Measurements from ENCODE around the gene DCAF7.

Gene DCAF7

DNA sequence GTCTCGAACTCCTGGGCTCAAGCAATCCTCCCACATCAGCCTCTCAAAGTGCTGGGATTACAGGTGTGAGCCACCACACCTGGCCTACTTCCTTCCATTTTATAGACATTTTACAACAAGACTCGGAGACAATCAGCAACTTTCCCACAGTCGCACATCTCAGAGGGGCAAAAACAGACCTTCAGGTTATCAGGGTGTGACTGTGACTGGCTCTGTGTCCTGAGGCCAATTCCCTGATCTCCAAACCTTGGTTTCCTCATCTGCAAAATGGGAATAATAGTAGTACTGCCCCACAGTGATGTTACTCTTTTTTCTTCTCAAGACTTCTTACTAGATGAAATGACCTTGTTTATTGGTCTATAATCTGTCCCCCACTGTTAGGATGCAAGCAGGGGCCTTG is 37.9 kb upstream of the DCAF7 start:
- TF ChIP-seq, protein P1, sequence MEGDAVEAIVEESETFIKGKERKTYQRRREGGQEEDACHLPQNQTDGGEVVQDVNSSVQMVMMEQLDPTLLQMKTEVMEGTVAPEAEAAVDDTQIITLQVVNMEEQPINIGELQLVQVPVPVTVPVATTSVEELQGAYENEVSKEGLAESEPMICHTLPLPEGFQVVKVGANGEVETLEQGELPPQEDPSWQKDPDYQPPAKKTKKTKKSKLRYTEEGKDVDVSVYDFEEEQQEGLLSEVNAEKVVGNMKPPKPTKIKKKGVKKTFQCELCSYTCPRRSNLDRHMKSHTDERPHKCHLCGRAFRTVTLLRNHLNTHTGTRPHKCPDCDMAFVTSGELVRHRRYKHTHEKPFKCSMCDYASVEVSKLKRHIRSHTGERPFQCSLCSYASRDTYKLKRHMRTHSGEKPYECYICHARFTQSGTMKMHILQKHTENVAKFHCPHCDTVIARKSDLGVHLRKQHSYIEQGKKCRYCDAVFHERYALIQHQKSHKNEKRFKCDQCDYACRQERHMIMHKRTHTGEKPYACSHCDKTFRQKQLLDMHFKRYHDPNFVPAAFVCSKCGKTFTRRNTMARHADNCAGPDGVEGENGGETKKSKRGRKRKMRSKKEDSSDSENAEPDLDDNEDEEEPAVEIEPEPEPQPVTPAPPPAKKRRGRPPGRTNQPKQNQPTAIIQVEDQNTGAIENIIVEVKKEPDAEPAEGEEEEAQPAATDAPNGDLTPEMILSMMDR (IDR thresholded peaks at IDR 0.05) = no peak

DNA sequence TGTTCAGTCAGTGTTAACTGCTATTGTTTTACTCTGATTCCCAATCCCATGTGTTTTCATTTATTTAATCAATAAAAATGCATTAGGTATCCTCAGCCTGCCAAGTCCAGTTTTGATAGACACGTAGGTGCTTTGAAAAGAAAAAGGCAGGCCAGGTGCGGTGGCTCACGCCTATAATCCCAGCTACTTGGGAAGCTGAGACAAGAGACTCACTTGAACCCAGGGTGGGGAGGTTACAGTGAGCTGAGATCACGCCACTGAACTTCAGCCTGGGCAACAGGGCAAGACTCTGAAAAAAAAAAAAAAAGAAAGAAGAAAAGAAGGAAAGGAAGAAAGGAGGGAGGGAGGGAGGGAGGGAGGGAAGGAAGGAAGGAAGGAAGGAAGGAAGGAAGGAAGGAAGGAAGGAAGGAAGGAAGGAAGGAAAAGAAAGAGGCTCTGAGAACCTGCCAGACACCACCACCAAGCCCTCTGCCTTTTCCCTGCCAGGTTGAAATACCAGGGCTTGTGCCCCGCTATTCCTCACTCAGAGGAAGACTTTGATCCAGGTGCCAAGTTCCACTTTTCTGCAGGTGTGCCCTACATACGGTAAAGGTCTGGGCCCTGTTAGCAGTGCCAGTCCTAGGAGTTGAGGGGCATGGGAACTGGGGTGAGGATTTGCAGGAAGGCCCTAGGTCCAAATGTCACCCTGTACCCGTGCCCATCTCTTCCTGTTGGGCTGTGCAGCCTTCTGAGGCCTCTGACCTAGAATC is 37.2 kb upstream of the DCAF7 start:
- TF ChIP-seq, protein P1 (IDR thresholded peaks at IDR 0.05) = no peak

DNA sequence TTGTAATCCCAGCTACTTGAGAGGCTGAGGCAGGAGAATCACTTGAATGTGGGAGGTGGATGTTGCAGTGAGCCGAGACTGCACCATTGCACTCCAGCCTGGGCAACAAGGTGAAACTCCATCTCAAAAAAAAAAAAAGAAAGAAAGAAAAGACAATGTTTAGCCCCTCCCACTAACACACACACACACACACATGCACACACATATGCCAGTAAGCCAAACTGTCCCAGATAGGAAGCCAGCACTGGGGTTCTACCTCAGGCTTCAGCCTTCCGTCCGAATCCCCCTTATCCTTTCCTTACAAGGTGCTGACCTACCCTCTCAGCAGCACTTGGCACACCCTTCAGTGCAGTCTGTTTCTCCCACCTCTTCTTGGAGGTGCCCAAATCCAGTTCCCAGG is 35.8 kb upstream of the DCAF7 start:
- TF ChIP-seq, protein P1 (IDR thresholded peaks at IDR 0.05) = no peak

DNA sequence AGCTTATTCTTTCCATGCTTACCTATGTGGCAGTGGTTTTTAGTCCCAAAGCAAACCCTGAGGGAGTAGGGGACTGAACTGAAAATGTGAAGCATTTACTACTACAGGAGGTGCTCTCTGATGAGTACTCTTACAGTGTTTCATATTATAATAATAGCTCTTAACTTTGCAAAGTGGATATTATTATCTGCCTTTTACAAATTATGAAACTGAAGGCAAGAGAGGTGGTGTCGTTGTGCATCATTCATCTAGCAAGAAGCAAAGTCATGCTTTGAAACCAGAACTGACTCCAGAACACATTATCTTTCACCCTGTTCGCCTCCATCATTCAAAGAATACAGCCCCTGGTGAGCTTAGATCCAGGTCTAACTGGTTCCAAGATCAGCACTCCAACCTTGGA is 35.3 kb upstream of the DCAF7 start:
- TF ChIP-seq, protein P1 (IDR thresholded peaks at IDR 0.05) = no peak

DNA sequence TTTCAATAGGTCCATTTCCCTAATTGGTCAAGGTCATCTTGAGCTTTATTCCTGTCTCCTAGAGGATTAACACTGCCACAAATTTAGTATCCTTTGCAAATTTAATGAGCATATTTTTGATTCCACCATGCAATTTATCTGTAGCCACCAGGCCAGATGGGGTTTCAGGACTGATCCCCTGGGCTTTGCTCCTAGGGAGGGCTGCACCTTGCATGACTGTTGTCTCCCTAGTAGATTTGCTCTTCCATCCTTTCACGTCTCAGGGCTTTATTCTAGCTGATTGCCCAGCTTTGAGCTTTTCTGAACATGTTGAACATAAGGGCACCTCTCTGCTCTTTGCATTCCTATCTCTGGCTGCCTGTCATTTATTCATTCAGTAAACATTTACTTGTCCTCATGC is 34.9 kb upstream of the DCAF7 start:
- TF ChIP-seq, protein P1 (IDR thresholded peaks at IDR 0.05) = no peak

DNA sequence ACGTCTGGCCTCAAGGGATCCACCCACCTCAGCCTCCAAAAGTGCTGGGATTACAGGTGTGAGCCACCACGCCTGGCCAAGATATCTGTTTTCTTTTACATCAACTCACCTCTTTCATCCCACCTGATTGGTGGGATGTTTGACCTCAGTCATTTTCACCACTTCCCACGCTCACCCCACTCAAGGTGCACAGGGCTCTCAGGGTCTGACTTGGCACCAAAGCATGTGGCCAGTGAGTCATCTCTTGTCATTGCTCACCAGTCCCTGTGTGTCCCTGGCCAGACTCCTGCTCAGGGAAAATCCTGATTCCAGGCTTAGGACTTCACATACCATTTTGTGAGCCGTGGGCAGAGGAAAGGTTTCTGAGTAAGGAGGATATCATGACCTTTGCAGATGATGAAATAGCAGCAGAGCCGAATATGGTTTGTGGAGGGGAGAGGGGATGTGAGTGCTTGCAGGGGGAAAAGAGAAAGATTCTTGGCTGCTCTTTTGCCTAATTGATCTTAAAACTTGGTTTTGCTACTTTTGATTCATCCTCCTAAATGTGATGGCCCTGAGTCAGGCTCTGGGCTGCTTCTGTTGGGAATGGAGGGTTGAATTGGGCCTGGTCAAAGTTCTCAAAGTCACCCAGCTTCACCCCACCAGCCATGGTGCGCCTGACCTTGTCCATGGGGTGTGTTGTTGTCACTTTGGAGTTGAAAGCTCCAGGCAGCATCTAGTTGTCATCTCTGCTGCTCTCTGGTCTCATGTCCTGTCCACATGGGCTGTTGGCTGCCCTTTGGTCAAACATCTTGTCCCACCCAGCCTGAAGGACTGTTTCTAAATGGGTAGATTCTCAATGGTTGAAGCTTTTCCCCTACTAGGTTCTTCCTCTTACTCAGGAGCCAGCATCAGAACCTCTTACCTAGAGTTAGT is 33.1 kb upstream of the DCAF7 start:
- TF ChIP-seq, protein P1 (IDR thresholded peaks at IDR 0.05) = no peak

DNA sequence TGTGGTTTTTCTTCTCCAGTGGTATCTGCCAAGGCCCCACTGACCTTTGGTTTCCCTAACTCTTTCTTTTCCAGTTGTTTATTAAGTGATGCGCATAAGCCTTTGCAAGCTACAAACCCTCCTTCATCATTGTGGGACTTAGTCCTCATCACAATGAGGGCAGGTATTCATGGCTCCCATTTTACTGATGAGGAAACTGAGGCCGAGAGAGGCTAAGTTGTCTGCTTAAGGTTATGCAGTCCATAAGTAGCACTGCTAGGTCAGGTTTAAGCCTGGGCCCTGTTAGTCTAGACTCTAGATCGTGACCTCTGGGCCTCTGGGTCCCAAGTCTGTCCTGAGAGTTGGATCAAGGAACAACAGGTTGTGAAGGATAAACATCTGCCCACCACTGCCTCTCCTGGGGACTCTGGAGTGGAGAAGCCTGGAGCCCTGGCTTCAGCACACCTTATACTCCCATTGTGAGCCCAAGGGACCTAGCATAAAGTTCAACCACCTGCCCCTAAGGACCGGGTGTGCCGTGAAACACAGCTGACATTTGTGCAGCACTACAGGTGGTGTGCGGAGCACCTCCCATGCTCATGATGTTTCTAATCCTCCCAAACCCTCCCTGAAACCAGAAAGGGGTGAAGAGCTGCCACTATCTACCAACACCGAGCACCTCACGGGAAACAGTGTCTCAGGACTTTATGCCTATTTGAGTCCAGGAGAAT is 32.3 kb upstream of the DCAF7 start:
- TF ChIP-seq, protein P1 (IDR thresholded peaks at IDR 0.05) = no peak

Measured in LNCAP (cell line).